ENCODE data around the gene BCO2. TPM values are rescaled to one million over a fixed set of nuclear protein-coding genes. Genes with fewer than 3 reads are reported as not detected.
A peak's percentile ranks its signal among the peaks of the same experiment; 100 is the strongest.

The BCO2 gene
- total and polyA plus RNA-seq, 10 of the 15 experiments (the other 5 are each of a cell fraction or from before 2014, with no cell fraction given), result 0.29 to 1.0 (median 0.57) TPM

GRCh38 chr11:112255067-112255720, 79.9 kb downstream of the BCO2 start:
- Histone ChIP-seq H2AFZ (ENCODE audit: control insufficient read depth, low read depth, low read length) (no peak overlapping the region), H3K79me2 (ENCODE audit: control insufficient read depth, insufficient read depth, low read length) (no peaks in the 10 kb centered on the region), H3K4me2 (ENCODE audit: control insufficient read depth, insufficient read depth) (no peak overlapping the region), H3K36me3 (ENCODE audit: control insufficient read depth in 2 of 2, insufficient read depth in 2 of 2, low read length in 1 of 2) (no peaks in the 10 kb centered on the region), H3K27me3 (replicated peaks in 1 of 2; ENCODE audit: control insufficient read depth in 2 of 2, insufficient read depth in 2 of 2, low read length in 1 of 2) (no peaks in the 10 kb centered on the region), H3K27ac (ENCODE audit: control insufficient read depth, insufficient read depth) (no peak overlapping the region), H3K4me1 (ENCODE audit: control insufficient read depth, insufficient read depth, low read length) (no peaks in the 10 kb centered on the region), H3K4me3 (no peak overlapping the region), H3K9me3 (replicated peaks; ENCODE audit: control insufficient read depth, insufficient read depth, low read length) (no peaks in the 10 kb centered on the region), H4K20me1 (ENCODE audit: control insufficient read depth, insufficient read depth) (no peaks in the 10 kb centered on the region), H3K9ac (ENCODE audit: control insufficient read depth, insufficient read depth, low read length) (no peak overlapping the region)
- DNase-seq (ENCODE audit: low read depth, low spot score), result no peak
- ChIA-PET POLR2A (no interaction called here), RAD21 (ENCODE audit: unreplicated experiment) (no interaction called here), SMC1A (ENCODE audit: uncharacterized antibody, unreplicated experiment) (no interaction called here), CTCF (interaction anchor here (1.0 kb wide), 1 partner anchor 34 kb away, joined by 3 read pairs; no protein-coding TSS in a partner anchor)
- no TSS peak for BruUV-seq (replicated peaks)
- TF ChIP-seq RB1 (IDR thresholded peaks at IDR 0.05; ENCODE audit: borderline replicate concordance), result no peak
- TF ChIP-seq POLR2AphosphoS2 (IDR thresholded peaks at IDR 0.05; ENCODE audit: low read depth, low read length), result no peak
- TF ChIP-seq E2F8 (IDR thresholded peaks at IDR 0.05; ENCODE audit: low read depth, partially characterized antibody), result no peak
- no peak for TF ChIP-seq CBFB (IDR thresholded peaks at IDR 0.05; ENCODE audit: low read depth)
- TF ChIP-seq MTA3 (IDR thresholded peaks at IDR 0.05; ENCODE audit: borderline replicate concordance, low read length), result no peak
- no peak for TF ChIP-seq YY1 (IDR thresholded peaks at IDR 0.05; ENCODE audit: low read depth, low read length)
- no peak for TF ChIP-seq RAD51 (IDR thresholded peaks at IDR 0.05)
- no peak for TF ChIP-seq ZZZ3 (IDR thresholded peaks at IDR 0.05; ENCODE audit: control insufficient read depth, insufficient read length, low read depth)
- TF ChIP-seq POLR2AphosphoS5 (IDR thresholded peaks at IDR 0.05; ENCODE audit: low read length), result no peak
- TF ChIP-seq MLLT1 (IDR thresholded peaks at IDR 0.05), result no peak
- ATAC-seq, result no peak
- in situ Hi-C loops (cut with MboI), result no loop called here
- FAIRE-seq, result peak; percentile 84
- 92% methylated on average over 13 of the region's 15 CpGs for WGBS (ENCODE audit: insufficient coverage, insufficient replicate concordance, low lambda C conversion rate, missing lambda C conversion rate)
- intact Hi-C loops (cut with micrococcal nuclease; ENCODE audit: unreplicated experiment), result no loop called here

Measured in GM12878 (cell line).